Heart left ventricle (tissue), 13 donors: ENCODE results near the gene RGS6.

ENCODE experiments used
- CTCF ChIP-seq, 12 donors: fragments of 200-600 bp; sonication (generic) in 4 of 12; IDR thresholded peaks; one replicate each; pipeline versions ENCODE4 v1.5.0 to v1.8.0; 2018 to 2022; ENCODE audit warnings: antibody characterized with exemption in 12 of 12, mild to moderate bottlenecking in 5 of 12
- POLR2A ChIP-seq, 2 donors: fragments of 450-650 bp; IDR thresholded peaks; one replicate each; pipeline ENCODE4 v1.6.1; 2017; ENCODE audit warnings: antibody characterized with exemption in 2 of 2, mild to moderate bottlenecking in 2 of 2, moderate library complexity in 2 of 2
- donor health status: ischemic (EF 13 %, LVEDD 7.1; RV severe dilation, severe dysfunction).
- donor health status: DM: no; HTN: yes; CAD: no.
- donor health status: DM: no; HTN: no; CAD: no.
- donor health status: ischemic (EF 25% LVEDD 6.9; RV normal size, moderate dysfunction).
- donor health status: ischemic (EF 25% LVEDD 5.7; RV mildly dilated, moderate dysfunction).
- donor health status: ischemic (EF 35%, LVEDD 5.7; RV mildly dilated, moderate dysfunction).
- donor health status: nonischemic (EF 11% LVEDD 7.7; RV severe dilation, severe dysfunction).
- donor health status: DM: yes; HTN: yes; CAD: no.
- donor health status: PGD.
- donor health status: ischemic (EF 29% LVEDD 5.4; RV normal size, mild dysfunction).
- donor health status: nonischemic (EF 23%, LVEDD 6.1; RV moderate dilation, normal function).

- TF ChIP-seq CTCF (IDR thresholded peaks at IDR 0.05) (no peak), POLR2A (IDR thresholded peaks at IDR 0.05) (no peak)
Measured at GRCh38 chr14:72254937-72255472, 322.8 kb downstream of the RGS6 start.
